Caco-2 (cell line): ENCODE results near the gene DVL1. TPM values are rescaled to one million over a fixed set of nuclear protein-coding genes. Genes with fewer than 3 reads are reported as not detected.

Experiments
- BruUV-seq: library from RNA; stranded (reverse); fragments of 400-500 nt; replicated peaks from 2 replicates; lab custom pipeline; 2021; lab: Mats Ljungman, UMichigan
- CTCF ChIA-PET: fragments of 300-600 bp; sonication (Branson Sonifier 250); formaldehyde crosslinking; loops from one replicate; lab custom pipeline; 2022; ENCODE audit warnings: antibody characterized with exemption; lab: Charles Lee
- POLR2A ChIA-PET: fragments of 300-600 bp; sonication (Branson Sonifier 250); formaldehyde crosslinking; loops from one replicate; lab custom pipeline; 2022; ENCODE audit warnings: antibody characterized with exemption; lab: Charles Lee
- DNase-seq, 2 experiments: peaks; one replicate each; pipeline versions ENCODE4 v3.0.0 to v3.0.0-alpha.2; 2020 to 2022
- H3K27me3 ChIP-seq: replicated peaks from 2 replicates; pipeline ENCODE4 v1.6.0; 2011; ENCODE audit warnings: low read length; ENCODE audit not compliant: control insufficient read depth, insufficient read depth
- H3K36me3 ChIP-seq: 2 replicates; pipeline ENCODE4 v1.5.1; 2011; ENCODE audit warnings: low read length; ENCODE audit not compliant: control insufficient read depth, insufficient read depth
- H3K4me1 ChIP-seq: fragments of 250-450 bp; sonication (Bioruptor Pico); 2 replicates; pipeline ENCODE4 v1.5.1; 2020; ENCODE audit warnings: mild to moderate bottlenecking
- H3K4me3 ChIP-seq: 2 replicates; pipeline ENCODE4 v1.5.1; 2011; ENCODE audit warnings: low read depth, mild to moderate bottlenecking, control low read depth, low read length
- H3K9me3 ChIP-seq: fragments of 250-450 bp; sonication (Bioruptor Pico); 2 replicates; pipeline ENCODE4 v1.5.1; 2020; ENCODE audit warnings: mild to moderate bottlenecking, moderate library complexity
- H3K27ac Mint-ChIP-seq: one replicate; pipeline ENCODE4 v1.8.0; 2022; ENCODE audit warnings: mixed read lengths; ENCODE audit not compliant: unreplicated experiment
- H3K27me3 Mint-ChIP-seq: one replicate; pipeline ENCODE4 v1.8.0; 2022; ENCODE audit warnings: mixed read lengths; ENCODE audit not compliant: insufficient read depth, unreplicated experiment
- H3K36me3 Mint-ChIP-seq: one replicate; pipeline ENCODE4 v1.8.0; 2022; ENCODE audit warnings: mild to moderate bottlenecking, mixed read lengths; ENCODE audit not compliant: insufficient read depth, unreplicated experiment
- H3K4me1 Mint-ChIP-seq: one replicate; pipeline ENCODE4 v1.8.0; 2022; ENCODE audit warnings: low read depth, mixed read lengths; ENCODE audit not compliant: unreplicated experiment
- H3K4me3 Mint-ChIP-seq: one replicate; pipeline ENCODE4 v1.8.0; 2022; ENCODE audit warnings: mild to moderate bottlenecking, moderate library complexity, mixed read lengths; ENCODE audit not compliant: unreplicated experiment
- H3K9me3 Mint-ChIP-seq: one replicate; pipeline ENCODE4 v1.8.0; 2022; ENCODE audit warnings: mixed read lengths; ENCODE audit not compliant: unreplicated experiment
- CTCF ChIP-seq, 2 experiments: fragments of 200-600 bp in 1 of 2; IDR thresholded peaks; 1 replicate in 1 of 2; 2 replicates in 1 of 2; pipeline versions ENCODE4 v1.5.1 to v1.8.0; 2011 to 2022; ENCODE audit warnings: antibody characterized with exemption in 1 of 2, control low read depth in 1 of 2, inconsistent platforms in 1 of 2, low read depth in 1 of 2, low read length in 1 of 2, mild to moderate bottlenecking in 1 of 2, moderate library complexity in 1 of 2; ENCODE audit not compliant: insufficient read depth in 1 of 2, severe bottlenecking in 1 of 2, unreplicated experiment in 1 of 2
- intact Hi-C: fragments of 100-400 bp; cut with micrococcal nuclease; formaldehyde crosslinking; loops from one replicate; pipeline ENCODE4 v1.10.0; 2022; ENCODE audit not compliant: unreplicated experiment
- total RNA-seq: library from RNA; stranded (reverse); gene quantifications from 2 replicates; pipeline ENCODE4 v1.2.3, GENCODE V29; 2022

DVL1 gene
- total RNA-seq, 1 experiment from 2014 or later: 40.6 TPM

- no peak for DNase-seq
- CTCF ChIA-PET: no interaction called here
- no peak overlapping the region for H3K4me3 ChIP-seq
Observed at GRCh38 chr1:1341549-1342021, 7.6 kb downstream of the DVL1 start.

DNA sequence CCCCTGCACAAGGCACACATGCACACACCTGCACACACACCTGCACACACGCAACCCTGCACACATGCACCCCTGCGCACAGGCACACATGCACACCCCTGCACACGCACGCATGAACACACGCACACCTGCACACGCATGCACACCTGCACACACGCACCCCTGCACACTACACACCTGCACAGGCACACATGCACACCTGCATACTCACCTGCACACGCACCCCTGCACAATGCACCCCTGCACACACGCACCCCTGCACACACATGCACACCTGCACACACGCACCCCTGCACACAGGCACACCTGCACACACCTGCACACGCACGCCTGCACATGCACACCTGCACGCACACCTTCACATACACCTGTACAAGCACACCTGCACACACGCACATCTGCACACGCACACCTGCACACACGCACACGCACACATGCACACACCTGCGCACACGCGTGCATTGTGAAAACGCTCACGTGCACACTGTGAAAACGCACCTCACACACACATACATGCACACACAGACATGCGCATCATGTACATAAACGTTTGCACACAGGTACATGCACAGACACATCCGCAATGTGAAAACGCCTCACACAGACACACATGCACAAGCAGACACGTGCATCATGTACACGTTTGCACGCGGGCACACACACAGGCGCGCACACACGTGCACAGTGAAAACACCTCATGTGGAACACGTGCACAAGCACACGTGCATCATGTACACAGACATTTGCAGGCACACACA lies 8.2 kb downstream of the DVL1 start:
- CTCF ChIA-PET: no interaction called here
- Histone ChIP-seq H3K4me3 (no peak overlapping the region), H3K27me3 (no peaks in the 10 kb centered on the region), H3K36me3 (no peaks in the 10 kb centered on the region; the same call in 1 of the 2 replicates), H3K4me1 (0 out of 2 replicates have a peak, but pooled peaks cover 6% of the 10 kb centered on the region), H3K9me3 (no peaks in the 10 kb centered on the region)
- H3K27me3 Mint-ChIP-seq: no peaks in the 10 kb centered on the region
- H3K36me3 Mint-ChIP-seq: peaks cover 35% of the 10 kb centered on the region
- intact Hi-C loops: loop anchor here (10.0 kb wide), 1 partner anchor 164 kb away; no protein-coding TSS in a partner anchor
- no TSS peak for BruUV-seq
- no peaks in the 10 kb centered on the region for H3K4me1 Mint-ChIP-seq
- H3K4me3 Mint-ChIP-seq: no peak overlapping the region
- no peaks in the 10 kb centered on the region for H3K9me3 Mint-ChIP-seq
- no peak for DNase-seq
- no peak for TF ChIP-seq CTCF (IDR thresholded peaks at IDR 0.05; ENCODE audit: insufficient read depth in 1 of 2, low read depth in 1 of 2, low read length in 1 of 2, severe bottlenecking in 1 of 2, unreplicated experiment in 1 of 2)
- POLR2A ChIA-PET: no interaction called here
- H3K27ac Mint-ChIP-seq: no peak overlapping the region

More at GRCh38 chr1:1341549-1342021, 7.6 kb downstream of the DVL1 start:
- no peaks in the 10 kb centered on the region for H3K27me3 Mint-ChIP-seq
- H3K4me3 Mint-ChIP-seq: no peak overlapping the region
- POLR2A ChIA-PET: no interaction called here
- H3K36me3 ChIP-seq: no peaks in the 10 kb centered on the region; the same call in none of the 2 replicates
- BruUV-seq: no TSS peak
- no peaks in the 10 kb centered on the region for H3K4me1 Mint-ChIP-seq
- H3K9me3 ChIP-seq: no peaks in the 10 kb centered on the region
- no peaks in the 10 kb centered on the region for H3K9me3 Mint-ChIP-seq
- H3K36me3 Mint-ChIP-seq: peaks cover 35% of the 10 kb centered on the region
- no peaks in the 10 kb centered on the region for H3K27me3 ChIP-seq
- no peak for TF ChIP-seq CTCF (IDR thresholded peaks at IDR 0.05; ENCODE audit: insufficient read depth in 1 of 2, low read depth in 1 of 2, low read length in 1 of 2, severe bottlenecking in 1 of 2, unreplicated experiment in 1 of 2)
- intact Hi-C loops: loop anchor here (10.0 kb wide), 1 partner anchor 163 kb away; no protein-coding TSS in a partner anchor
- 0 out of 2 replicates have a peak, but pooled peaks cover 6% of the 10 kb centered on the region for H3K4me1 ChIP-seq
- H3K27ac Mint-ChIP-seq: no peak overlapping the region

- Histone ChIP-seq H3K36me3 (no peaks in the 10 kb centered on the region; the same call in 1 of the 2 replicates), H3K9me3 (no peaks in the 10 kb centered on the region), H3K27me3 (no peaks in the 10 kb centered on the region), H3K4me3 (no peak overlapping the region), H3K4me1 (0 out of 2 replicates have a peak, but pooled peaks cover 1% of the 10 kb centered on the region)
- intact Hi-C loops: loop anchor here (10.0 kb wide), 1 partner anchor 165 kb away; no protein-coding TSS in a partner anchor
- no peaks in the 10 kb centered on the region for H3K4me1 Mint-ChIP-seq
- ChIA-PET CTCF (no interaction called here), POLR2A (no interaction called here)
- H3K27ac Mint-ChIP-seq: no peak overlapping the region
- H3K36me3 Mint-ChIP-seq: peaks cover 35% of the 10 kb centered on the region
- H3K9me3 Mint-ChIP-seq: no peaks in the 10 kb centered on the region
- BruUV-seq: no TSS peak
- no peak for DNase-seq
- H3K4me3 Mint-ChIP-seq: no peak overlapping the region
- H3K27me3 Mint-ChIP-seq: no peaks in the 10 kb centered on the region
- TF ChIP-seq CTCF (IDR thresholded peaks at IDR 0.05; ENCODE audit: insufficient read depth in 1 of 2, low read depth in 1 of 2, low read length in 1 of 2, severe bottlenecking in 1 of 2, unreplicated experiment in 1 of 2): no peak
Observed at GRCh38 chr1:1340185-1340584, 9.0 kb downstream of the DVL1 start.
